Measurements from ENCODE around the gene PRCC.

The PRCC gene

DNA sequence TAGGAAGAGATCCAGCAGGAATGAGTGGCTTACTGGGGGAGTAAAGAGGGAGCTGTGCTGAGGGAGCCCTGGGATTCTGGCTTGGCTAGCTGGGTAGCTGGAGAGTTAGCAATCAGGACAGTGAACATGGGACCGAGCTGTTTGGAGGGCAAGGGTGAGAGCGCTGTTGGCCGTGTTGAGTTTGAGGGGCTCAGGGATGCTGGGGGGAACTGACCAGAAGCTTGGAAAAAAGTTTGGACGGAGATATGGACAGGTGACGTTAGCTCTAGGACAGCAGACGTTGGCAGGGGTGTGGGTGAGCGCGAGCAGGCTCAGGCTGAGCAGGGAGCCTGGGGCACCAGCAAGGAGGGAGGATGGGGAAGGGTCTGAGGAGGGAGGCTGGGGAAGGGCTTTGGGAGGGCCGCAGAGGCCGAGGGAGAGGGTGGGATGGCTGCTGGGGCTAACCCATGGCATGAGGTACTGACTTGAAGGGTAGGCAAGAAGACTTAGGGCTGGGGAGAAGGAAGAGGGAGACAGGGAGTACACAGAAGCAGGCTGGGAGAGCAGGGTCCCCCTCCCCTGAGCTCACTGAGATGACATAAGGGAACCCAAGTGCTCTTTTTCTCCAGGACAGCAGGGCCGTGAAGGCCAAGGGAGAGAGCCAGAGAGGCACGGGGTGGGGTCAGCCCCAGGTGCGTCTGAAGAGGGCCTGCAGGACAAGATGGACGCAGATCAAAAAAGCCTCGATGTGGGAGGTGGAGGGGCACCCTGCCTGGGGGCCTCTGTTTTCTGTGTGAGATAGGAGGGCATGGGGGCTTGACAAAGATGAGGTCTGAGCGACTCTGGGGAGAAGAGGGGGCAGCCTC, 41.1 kb downstream of the PRCC start:
- DNase-seq (ENCODE audit: low read depth) = no peak
- no peak overlapping the region for H3K4me3 ChIP-seq (ENCODE audit: low read depth, low read length)

DNA sequence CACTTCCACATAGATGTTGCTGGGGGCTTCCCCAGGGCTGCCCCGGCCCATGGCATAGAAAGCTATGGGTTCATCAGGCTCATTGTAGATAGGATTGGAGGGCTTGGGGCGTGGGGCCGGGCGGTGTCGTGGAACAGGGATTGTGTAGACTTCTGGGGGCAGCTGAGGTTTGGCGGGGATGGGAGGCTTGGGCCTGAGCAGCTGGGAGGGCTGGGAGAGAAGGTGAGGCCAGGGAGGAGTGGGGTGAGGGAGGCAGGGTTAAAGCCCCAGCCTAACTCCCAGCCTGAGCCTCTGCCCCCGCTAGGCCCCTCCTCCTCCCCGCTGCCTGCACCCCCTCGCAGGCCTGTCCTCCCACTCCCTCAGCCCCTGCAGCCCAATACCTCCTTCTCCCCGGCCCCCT, 41.9 kb downstream of the PRCC start:
- no peak overlapping the region for H3K4me3 ChIP-seq (ENCODE audit: low read depth, low read length)
- no peak for DNase-seq (ENCODE audit: low read depth)

DNA sequence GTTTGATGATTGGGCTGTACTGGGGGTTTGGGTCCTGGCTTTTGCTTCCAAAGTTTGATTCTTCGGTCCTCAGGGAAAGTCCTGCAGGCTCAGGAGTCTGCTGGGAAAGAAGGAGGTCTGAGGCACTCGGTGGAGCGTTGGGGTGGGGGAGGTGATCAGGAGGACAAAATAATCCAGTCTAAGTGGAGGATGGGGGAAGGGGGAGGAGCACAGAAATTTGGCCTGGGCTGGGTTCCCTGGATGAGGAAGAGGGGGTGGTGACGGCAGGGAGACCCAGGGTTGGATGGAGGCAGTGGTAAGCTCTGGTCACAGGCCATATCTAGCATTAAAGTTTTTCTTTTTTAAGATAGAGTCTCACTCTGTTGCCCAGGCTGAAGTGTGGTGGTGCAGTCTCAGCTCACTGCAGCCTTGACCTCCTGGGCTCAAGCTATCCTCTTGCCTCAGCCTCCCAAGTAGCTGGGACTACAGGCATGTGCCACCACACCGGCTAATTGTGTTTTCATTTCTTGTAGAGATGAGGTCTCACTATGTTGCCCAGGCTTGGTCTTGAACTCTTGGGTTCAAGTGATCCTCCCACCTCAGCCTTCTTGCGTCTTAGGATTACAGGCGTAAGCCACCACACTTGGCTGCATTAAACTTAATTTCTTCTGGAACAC, 42.5 kb downstream of the PRCC start:
- DNase-seq (ENCODE audit: low read depth) = no peak
- H3K4me3 ChIP-seq (ENCODE audit: low read depth, low read length) = no peak overlapping the region

DNA sequence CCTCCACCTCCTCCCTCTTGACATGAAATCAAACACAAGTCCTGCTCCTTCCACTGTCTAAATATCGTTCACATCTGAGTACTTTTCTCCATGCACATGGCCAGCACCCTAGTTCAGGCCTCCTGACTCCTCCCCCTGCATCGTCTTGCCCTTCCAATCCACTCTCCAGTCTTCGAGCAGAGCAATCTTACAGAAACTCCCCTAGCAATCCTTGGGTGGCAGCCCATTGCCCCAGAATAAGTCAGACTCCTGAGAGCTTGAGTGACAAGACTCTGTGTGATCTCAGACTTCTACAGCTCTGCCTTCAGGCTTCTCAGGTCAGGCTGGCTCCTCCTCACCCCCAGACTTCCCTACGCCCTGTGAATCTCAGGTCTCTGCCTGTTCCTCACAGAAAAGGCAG, 43.8 kb downstream of the PRCC start:
- no peak for DNase-seq (ENCODE audit: low read depth)
- H3K4me3 ChIP-seq (ENCODE audit: low read depth, low read length) = no peak overlapping the region

DNA sequence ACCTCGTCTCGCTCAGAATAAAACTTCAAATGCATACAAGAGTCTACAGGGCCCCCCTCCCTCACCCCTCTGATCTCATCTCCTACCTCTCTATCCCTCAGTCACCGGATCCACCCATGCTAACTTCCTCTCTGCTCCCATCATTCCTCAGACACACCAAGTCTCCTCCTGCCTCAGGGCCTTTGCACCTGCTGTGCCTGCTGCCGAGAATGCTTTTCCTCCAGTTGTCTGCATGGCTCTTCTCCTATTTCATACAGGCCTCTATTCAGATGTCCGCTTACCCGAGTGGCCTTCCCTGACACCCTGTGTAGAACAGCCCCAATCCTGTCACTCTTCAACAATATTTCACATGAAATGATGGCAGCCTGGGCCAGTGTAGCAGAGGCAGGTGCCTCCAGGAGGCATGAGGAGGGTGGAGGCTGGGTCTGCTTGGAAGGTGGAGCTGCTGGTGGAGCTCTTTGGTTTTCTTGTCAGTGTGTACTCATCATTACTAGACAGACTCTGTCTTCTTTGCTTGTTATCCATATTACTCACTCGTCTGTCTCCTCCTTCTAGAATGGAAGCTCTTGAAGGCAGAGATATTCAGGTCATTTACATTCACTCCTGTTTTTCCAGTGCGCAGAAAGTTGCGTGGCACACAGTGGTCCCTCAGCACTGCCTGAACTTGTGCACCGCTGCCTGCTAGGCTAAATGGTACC, 45.1 kb downstream of the PRCC start:
- no peak for DNase-seq (ENCODE audit: low read depth)
- no peak overlapping the region for H3K4me3 ChIP-seq (ENCODE audit: low read depth, low read length)

DNA sequence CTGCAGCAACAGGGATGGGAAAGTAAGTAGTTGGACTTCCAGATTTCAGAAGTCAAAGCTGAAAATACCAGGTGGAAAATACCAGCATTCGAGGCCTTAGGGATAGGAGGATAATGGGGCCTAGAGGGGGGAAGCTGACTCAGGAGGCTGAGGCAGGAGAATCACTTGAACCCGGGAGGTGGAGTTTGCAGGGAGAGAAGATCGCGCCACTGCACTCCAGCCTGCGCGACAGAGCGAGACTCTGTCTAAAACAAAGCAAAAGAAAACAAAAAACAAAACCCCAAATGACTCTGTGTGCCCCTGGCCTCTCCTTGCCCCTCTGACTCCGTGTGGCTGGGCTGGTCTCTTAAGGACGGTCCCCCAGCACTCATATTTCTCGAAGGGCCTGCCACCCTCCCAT, 46.0 kb downstream of the PRCC start:
- no peak for DNase-seq (ENCODE audit: low read depth)

DNA sequence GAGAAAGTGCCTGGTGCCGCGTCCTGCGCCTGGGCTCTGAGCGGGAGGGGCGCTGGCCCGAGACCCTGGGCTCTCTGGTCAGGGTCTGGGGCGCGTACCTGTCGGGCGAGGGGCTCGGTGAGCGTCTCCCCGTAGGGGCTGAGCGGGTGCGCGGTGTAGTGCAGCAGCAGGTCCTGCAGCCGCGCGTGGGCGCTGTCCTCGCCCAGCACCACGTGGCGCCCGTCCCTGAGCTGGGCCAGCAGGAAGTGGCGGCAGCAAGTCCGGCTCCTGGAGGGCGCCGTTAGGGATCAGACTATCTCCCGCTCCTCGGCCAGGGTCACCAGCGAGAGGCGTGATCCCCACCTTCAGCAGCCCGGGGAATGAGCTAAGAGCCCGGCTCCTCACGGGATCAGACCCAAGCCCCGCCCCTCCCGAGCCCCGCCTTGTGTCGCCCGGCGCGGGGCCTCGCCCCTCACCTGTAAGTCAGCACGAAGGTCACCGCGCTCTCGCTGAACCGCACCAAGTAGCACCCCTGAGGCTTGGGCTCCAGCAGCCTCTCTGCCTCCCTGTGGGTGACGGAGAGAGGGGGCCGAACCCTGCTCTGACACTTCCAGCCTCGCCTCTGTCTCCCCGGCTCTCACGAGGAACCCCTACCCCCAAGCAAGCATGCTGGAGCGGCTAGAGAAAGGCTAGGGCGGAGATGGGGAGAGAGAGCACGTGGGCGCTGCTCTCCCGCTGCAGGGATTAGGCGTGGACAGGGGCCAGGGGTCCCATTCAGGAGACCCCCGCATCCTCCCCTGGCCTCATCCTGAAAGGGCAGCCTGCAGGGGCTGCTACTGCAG, 46.6 kb downstream of the PRCC start:
- peak overlapping the region; percentile 32 for H3K4me3 ChIP-seq (ENCODE audit: low read depth, low read length)
- DNase-seq (ENCODE audit: low read depth) = no peak

More for the DNA sequence above, 46.0 kb downstream of the PRCC start:
- peak overlapping the region; percentile 32 for H3K4me3 ChIP-seq (ENCODE audit: low read depth, low read length)

DNA sequence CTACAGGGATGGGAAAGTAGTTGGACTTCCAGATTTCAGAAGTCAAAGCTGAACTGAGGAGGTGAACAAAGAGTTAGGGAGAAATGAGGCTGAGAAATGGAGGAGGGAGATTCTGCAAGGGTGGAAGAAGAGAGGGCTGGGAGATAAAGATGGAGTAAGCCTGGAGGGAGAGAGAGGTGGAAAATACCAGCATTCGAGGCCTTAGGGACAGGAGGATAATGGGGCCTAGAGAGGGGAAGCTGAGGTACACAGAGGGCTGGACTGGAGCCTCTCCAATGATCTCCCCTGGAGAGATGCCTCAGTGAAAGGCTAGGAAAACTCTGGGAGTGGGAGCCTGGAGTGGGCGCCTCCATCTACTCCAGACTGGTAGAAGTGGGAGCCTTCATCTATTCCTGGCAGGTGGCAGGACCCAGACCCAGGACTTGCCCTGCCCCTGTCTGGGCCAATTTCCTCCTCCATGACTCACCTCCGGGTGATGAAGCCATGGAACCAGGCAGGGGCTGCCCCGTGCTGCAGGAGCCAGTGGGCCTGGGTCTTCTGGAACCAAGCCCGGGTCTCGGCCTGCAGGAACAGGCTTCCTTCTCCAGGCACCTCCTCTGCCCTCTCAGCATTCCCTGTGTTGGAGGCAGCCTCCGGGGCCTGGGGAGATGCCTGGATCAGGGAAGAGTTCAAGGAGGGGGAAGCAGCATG, 47.4 kb downstream of the PRCC start:
- DNase-seq (ENCODE audit: low read depth) = no peak

DNA sequence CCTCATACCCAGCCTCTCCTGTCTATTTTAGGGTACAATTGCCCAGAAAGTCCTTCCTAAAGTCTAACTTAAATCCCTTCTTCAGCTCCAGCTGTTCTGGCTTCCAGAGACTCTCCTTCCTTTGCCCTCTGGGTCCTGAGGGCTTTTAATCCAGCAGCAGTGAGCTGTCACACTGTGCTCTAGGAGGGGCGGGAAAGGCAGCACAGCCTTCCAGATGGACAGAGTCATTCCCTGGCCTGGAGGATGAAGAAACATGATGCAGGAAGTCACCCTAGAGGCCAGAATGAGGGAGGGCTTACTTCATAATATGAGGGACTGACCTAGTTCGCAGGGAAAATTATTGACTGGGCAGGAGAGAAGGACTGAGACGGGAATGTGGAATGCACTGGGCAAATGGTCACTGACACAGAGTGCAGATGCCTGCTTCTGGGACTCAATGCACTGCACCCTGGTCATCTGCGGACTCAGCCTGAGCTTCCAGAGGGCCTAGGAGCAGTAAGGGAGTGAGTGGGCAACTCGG, 48.0 kb downstream of the PRCC start:
- no peak overlapping the region for H3K4me3 ChIP-seq (ENCODE audit: low read depth, low read length)

More for the DNA sequence above, 47.4 kb downstream of the PRCC start:
- H3K4me3 ChIP-seq (ENCODE audit: low read depth, low read length) = no peak overlapping the region

DNA sequence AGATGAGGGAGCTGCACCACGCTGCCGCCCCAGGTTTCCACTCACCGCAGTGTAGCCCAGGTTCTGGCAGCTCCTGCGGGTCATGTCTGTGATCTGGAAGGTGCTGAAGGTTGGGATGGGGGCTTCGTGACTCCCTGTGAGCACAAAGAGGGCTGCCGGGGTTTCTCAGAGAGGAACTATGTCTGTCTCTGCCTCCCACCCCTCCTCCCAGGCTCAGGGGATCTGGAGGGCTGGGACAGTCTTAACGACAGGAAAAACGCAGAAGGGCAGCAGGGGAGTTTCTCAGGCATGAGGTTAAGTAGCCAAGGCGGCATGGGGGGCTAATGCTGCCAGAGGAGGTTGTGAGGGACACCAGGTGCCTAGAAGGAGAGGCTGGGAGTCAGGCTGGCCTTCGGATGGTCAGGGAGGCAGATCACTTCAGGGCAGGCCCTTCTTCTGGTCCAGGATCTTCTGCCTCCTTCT, 48.7 kb downstream of the PRCC start:
- no peak overlapping the region for H3K4me3 ChIP-seq (ENCODE audit: low read depth, low read length)
- no peak for DNase-seq (ENCODE audit: low read depth)

More for the DNA sequence above, 48.0 kb downstream of the PRCC start:
- peak; percentile 89 for DNase-seq (ENCODE audit: low read depth)

DNA sequence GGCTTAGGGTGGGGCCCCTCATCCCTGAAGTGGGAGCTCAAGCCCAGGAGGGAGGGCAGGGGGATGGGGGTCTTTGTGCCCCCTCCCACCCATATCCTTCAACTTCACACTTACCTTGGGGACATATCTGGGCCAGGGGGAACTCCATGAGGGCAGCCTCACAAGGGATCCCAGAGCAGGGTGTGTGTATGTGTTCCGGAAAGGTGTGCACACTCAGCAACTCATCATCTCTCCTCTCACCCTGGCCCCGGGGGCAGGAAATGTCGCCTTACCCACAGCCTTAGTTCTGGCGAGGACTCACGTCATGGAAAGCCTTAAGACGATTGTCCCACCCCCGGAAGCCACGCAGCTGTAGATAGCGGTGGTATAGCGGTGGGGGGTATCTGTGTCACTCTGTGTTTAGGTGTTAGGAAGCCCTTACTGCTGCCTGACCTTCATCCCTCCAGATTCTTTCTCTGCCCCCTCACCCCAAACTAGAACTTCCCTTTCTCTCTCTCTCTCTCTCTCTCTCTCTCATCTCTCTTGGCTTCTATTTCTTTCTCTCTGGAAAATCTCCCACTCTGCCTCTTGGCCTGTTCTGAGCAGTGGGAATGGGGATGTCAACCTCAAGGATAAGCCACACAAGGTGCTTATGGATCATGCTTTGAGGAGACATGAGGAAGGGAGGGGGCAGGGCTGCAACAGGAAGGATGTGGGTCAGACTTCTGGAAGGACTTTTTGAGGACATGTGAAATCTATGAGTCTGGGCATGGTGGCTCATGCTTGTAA, 49.4 kb downstream of the PRCC start, which contains the start of gene SH2D2A:
SH2D2A (minus strand) TSS at position 288 of the 768 bp plus-strand sequence; CDS start at position 148, 140 bp downstream.
- DNase-seq (ENCODE audit: low read depth) = peak; percentile 31
- H3K4me3 ChIP-seq (ENCODE audit: low read depth, low read length) = no peak within 1 kb of the TSS

DNA sequence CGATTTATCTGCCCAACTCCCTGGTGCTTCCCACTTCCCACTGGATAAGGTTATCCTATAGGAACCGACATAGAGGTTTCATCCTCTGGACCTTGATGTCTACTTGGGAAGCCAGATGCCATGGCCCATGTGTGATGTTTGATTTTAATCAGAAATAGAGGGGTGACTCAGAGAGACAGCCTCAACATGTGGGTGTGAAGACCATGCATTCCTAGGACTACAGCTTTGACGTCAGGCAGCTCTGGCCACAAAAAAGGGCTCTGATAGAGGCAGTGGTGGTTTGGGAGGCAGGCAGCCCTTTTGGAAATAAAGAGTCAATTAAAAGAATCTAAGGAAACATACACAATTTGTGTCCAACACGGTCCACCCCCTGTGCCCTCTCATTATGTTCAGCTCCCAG, 54.5 kb downstream of the PRCC start:
- H3K4me3 ChIP-seq (ENCODE audit: low read depth, low read length) = no peak overlapping the region
- peak; percentile 29 for DNase-seq (ENCODE audit: low read depth)

DNA sequence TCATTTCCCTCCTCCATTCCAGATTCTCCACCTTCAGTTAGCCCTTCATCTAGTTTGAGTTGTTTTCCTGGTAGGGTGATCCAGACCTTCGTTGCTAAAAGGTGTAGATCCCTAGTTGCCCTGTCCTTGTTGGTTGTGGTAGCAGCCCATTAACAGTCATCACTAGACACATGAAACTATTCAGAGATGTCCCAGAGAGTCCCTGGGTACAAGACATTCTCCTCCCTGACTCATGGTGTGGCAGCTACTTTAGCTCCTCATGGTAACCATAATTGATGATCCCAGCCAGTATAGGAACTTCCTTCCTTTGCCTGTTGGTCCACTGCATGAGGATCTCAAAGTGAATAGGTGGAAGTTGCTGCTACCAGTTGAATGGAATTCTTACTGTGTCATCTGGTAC, 55.3 kb downstream of the PRCC start:
- DNase-seq (ENCODE audit: low read depth) = no peak

DNA sequence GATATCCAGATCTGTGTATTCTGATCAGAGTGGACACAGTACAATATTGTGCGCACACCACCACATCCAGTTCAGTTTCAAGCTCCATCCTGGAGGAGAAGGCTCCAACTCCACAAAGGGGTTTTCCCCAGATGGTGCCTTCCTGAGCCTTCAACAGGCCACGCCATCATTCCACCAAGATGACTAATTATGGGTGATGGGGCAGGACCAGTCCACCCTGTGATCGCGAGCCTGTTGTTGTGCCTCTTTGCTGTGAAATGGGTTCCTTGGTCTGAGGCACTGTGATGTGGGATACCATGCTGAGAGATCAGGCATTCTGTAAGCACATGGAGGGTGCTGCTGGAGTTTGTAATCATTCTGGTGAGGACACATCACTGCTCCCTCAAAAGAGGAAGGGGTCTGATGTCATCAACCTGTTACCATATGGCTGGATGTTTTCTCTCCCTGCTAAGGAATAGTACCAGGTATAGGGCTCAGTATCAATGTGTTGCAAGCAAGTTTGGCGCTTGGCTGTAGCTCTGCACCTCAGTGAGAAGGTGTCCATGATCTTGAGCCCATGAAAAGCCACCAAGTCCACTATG, 56.0 kb downstream of the PRCC start:
- H3K4me3 ChIP-seq (ENCODE audit: low read depth, low read length) = no peak overlapping the region
- no peak for DNase-seq (ENCODE audit: low read depth)

More for the DNA sequence above, 55.3 kb downstream of the PRCC start:
- no peak overlapping the region for H3K4me3 ChIP-seq (ENCODE audit: low read depth, low read length)

DNA sequence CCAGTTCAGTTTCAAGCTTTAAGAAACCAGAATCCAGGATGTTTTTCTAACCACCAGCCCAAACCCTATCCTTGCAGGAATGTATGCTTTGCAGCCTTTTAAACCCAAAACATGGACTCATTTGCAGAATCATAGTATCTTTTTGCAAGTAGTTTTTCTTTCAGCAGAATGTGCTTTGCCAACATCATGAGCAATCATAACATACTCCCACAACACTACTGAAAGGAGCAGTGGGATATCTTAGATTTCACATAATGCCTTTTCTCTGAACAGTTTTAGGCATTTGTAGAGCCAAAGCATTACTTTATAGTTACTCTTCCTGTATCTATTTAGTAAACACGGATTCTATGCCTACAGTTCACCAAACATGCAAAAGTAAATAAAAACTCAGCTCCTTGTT, 59.3 kb downstream of the PRCC start:
- no peak overlapping the region for H3K4me3 ChIP-seq (ENCODE audit: low read depth, low read length)
- DNase-seq (ENCODE audit: low read depth) = no peak

DNA sequence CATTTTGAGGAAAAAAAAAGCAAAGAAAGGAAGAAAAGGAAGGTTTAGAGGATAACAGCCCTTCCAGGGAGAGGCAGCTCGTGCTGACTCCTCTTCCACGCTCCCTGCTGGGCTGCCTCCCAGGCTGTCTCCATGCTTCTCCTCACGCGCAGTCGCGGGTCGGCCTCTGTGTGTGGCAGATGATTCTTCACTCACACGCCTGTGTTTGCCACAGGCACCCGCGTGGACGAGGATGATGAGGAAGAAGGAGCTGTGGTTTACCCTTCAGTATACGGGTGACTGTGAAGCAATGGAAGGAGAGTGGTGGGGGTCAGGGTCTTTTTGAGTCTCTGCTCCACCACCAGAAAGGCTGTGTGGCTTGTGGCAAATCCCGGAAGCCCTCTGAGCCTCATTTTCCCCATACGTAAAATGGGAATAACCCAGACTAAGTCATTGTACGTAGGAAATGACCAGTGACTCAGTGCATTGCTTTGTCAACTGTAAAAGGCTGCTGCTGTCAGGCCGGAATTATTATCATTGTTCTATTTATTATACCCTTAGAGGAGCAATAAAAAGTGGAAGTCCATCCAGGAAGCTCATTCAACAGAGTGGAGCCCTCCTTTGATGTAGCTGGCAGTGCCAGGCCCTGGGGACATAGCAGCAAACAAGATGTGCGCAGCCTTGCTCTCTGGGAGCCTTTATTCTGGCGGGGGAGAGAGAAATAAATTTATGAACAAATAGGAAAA, 61.2 kb downstream of the PRCC start:
- H3K4me3 ChIP-seq (ENCODE audit: low read depth, low read length) = no peak overlapping the region
- DNase-seq (ENCODE audit: low read depth) = no peak

DNA sequence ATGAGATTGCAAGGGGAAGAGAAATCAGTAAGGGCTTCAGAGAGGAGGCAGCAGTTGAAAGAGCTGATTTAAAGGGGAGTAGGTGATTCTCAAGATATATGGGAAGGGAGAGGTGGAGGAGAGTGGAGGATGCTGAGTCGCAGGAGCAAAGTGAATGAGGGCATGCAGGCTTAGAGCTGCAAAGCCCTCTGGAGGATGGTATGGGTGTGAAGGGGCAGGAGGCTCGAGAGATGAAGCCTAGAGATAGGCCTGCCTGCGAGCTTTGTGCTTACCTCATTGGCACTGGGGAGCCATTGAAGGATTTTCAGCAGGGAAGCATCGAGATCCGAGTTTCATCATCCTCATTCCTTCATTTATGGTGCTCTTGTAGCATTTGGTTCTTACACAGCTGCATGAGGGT, 65.1 kb downstream of the PRCC start:
- no peak overlapping the region for H3K4me3 ChIP-seq (ENCODE audit: low read depth, low read length)
- no peak for DNase-seq (ENCODE audit: low read depth)
